PFSK-1 (cell line): Measurements from ENCODE around the gene ZKSCAN1.

ENCODE experiments used
- FOXP2 ChIP-seq: optimal IDR thresholded peaks from 2 replicates; pipeline ENCODE3; 2011; ENCODE audit warnings: borderline replicate concordance, control low read depth, inconsistent platforms; ENCODE audit not compliant: insufficient read depth; ENCODE audit errors: extremely low read length, extremely low read depth
- POLR2AphosphoS5 ChIP-seq: IDR thresholded peaks from 2 replicates; pipeline ENCODE4 v1.6.1; 2012; ENCODE audit warnings: low read depth, mild to moderate bottlenecking, control low read depth, low read length, moderate library complexity
- SIN3A ChIP-seq: IDR thresholded peaks from 2 replicates; pipeline ENCODE4 v1.6.1; 2012; ENCODE audit warnings: mild to moderate bottlenecking, low read length, moderate library complexity, borderline replicate concordance; ENCODE audit not compliant: insufficient read depth
- TAF1 ChIP-seq: IDR thresholded peaks from 2 replicates; pipeline ENCODE4 v1.6.1; 2012; ENCODE audit warnings: low read length, control low read depth, borderline replicate concordance; ENCODE audit not compliant: insufficient read depth
- TF ChIP-seq, protein P1 (sequence below), 2 experiments: IDR thresholded peaks; 2 replicates each; pipeline versions ENCODE4 v1.6.1 to v1.8.0; 2011 to 2012; ENCODE audit warnings: low read depth in 2 of 2, low read length in 2 of 2, control low read depth in 1 of 2, inconsistent platforms in 1 of 2, mild to moderate bottlenecking in 1 of 2, moderate library complexity in 1 of 2; ENCODE audit not compliant: insufficient read depth in 1 of 2

ZKSCAN1 gene

DNA sequence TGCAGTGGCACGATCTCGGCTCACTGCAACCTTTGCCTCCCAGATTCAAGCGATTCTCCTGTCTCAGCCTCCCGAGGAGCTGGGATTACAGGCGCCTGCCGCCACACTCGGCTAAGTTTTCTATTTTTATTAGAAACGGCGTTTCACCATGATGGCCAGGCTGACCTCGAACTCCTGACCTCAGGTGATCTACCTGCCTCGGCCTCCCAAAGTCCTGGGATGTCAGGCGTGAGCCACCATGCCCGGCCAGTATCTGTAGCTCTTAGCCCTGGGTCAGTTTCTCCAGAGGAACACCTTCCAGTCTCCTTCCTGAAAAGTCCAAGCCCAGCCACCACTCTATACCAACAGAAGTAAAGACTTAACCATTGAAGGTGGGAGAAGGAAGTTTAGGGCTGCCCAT is 15.2 kb upstream of the ZKSCAN1 start:
- TF ChIP-seq FOXP2, result no peak
- TF ChIP-seq, protein P1, sequence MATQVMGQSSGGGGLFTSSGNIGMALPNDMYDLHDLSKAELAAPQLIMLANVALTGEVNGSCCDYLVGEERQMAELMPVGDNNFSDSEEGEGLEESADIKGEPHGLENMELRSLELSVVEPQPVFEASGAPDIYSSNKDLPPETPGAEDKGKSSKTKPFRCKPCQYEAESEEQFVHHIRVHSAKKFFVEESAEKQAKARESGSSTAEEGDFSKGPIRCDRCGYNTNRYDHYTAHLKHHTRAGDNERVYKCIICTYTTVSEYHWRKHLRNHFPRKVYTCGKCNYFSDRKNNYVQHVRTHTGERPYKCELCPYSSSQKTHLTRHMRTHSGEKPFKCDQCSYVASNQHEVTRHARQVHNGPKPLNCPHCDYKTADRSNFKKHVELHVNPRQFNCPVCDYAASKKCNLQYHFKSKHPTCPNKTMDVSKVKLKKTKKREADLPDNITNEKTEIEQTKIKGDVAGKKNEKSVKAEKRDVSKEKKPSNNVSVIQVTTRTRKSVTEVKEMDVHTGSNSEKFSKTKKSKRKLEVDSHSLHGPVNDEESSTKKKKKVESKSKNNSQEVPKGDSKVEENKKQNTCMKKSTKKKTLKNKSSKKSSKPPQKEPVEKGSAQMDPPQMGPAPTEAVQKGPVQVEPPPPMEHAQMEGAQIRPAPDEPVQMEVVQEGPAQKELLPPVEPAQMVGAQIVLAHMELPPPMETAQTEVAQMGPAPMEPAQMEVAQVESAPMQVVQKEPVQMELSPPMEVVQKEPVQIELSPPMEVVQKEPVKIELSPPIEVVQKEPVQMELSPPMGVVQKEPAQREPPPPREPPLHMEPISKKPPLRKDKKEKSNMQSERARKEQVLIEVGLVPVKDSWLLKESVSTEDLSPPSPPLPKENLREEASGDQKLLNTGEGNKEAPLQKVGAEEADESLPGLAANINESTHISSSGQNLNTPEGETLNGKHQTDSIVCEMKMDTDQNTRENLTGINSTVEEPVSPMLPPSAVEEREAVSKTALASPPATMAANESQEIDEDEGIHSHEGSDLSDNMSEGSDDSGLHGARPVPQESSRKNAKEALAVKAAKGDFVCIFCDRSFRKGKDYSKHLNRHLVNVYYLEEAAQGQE (IDR thresholded peaks at IDR 0.05; ENCODE audit: insufficient read depth in 1 of 2, low read depth in 2 of 2, low read length in 2 of 2), result no peak
- TF ChIP-seq POLR2AphosphoS5, result no peak
- TF ChIP-seq SIN3A, result no peak
- TF ChIP-seq TAF1, result no peak

DNA sequence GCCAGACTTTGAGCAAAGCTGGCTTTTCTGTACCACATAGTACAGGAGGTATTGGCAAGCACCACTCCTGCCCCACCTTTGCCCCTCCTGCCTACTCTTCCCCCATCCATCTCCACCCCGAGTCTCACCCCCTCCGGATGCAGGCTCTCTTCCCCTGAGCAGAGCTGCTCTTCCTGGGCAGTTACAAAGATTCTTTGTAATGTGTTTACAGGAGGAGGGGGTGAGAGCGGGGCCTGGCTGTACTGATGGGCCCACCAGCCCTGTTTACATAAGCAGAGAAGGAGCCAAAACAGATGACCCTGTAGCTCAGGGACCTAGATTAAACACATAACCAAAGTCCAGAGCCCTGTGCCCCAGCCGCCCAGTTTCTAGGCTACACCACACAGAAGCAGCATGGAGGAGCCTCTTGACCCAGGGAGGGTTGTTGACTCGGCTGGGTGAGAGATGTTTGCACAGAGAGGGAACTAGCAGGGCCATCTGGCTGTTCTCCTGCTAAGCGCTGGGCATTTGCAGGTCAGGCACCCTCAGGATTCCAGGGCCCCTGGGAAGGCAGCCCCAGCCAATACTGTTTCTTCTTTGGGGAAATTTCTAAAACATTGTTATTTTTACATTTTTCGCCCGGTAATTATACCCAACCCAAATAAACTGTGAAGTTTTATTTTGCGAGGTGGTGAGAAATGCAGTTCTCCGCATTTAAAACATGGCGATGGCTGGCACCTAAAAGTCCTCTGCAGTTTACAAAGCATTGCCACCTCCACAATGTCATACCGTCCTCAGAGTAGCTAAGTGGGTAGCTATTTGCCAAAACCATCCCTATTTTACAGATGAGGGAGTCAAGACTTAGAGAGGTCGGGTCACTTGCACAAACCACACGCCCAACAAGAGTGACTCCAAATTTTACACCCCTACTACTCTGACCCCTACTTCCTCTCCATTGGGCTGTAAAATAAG is 11.4 kb upstream of the ZKSCAN1 start:
- TF ChIP-seq TAF1 (no peak), SIN3A (no peak), FOXP2 (no peak), POLR2AphosphoS5 (no peak)
- TF ChIP-seq, protein P1 (IDR thresholded peaks at IDR 0.05; ENCODE audit: insufficient read depth in 1 of 2, low read depth in 2 of 2, low read length in 2 of 2), result no peak

DNA sequence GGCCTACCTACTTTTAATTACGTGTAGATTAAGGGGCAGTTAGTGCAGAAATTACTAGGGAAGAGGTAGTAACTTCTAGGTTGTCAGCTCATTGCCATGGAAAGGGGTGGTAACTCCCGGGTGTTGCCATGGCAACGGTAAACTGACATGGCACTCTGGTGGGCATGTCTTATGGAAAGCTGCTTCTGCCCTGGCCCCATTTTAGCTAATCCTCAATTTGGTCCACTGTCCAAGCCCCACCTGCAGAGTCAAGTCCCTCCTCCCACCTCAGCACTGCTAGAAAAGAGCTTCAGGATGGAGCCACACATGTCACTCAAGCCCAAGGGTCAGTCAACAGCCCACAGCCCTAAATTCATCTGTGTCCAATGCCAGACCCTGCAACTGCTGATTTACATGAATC is 7.5 kb upstream of the ZKSCAN1 start:
- TF ChIP-seq, protein P1 (IDR thresholded peaks at IDR 0.05; ENCODE audit: insufficient read depth in 1 of 2, low read depth in 2 of 2, low read length in 2 of 2), result no peak
- no peak for TF ChIP-seq TAF1
- no peak for TF ChIP-seq SIN3A
- TF ChIP-seq FOXP2, result no peak
- no peak for TF ChIP-seq POLR2AphosphoS5

DNA sequence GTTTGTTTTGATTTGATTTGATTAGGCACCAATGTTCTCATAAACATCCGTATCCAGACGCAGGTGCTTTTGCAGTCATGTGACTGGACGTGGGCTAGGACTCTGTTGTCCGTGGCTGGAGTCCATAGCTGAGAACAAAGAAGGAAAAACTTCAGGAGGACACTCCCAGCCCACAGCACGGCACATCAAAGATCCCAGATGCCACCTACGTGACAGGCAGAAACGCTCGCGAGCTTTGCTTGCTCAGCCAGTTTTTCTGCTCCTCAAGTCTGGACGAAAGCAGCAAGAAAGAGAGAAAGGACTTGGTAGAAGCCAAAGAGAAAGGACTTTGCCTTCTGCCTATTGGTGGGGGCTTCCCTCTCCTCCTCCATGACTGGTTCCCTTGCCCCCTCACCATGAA is 6.9 kb upstream of the ZKSCAN1 start:
- no peak for TF ChIP-seq POLR2AphosphoS5
- TF ChIP-seq SIN3A, result no peak
- TF ChIP-seq, protein P1 (IDR thresholded peaks at IDR 0.05; ENCODE audit: insufficient read depth in 1 of 2, low read depth in 2 of 2, low read length in 2 of 2), result no peak
- TF ChIP-seq FOXP2, result no peak
- TF ChIP-seq TAF1, result no peak

DNA sequence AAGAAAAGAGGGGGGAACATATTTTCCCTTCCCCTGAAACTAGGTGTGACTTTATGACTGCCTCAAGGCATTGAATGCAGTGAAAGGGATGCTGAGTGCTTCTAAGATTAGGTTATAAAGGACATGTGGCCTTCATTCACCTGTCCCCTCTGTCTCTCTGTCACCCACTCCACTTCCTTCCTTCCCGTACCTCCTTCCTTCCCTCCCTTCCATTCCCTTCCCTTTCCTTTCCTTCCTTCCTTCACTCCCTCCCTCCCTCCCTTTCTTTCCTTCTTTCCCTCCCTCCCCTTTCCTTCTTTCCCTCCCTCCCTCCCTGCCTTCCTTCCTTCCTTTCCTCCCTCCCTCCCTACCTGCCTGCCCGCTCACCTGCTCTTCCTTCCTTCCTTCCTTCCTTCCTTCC is 4.5 kb upstream of the ZKSCAN1 start:
- no peak for TF ChIP-seq SIN3A
- TF ChIP-seq POLR2AphosphoS5, result no peak
